HG02973 (cell line): ENCODE measurements around the gene CRACR2B.

ENCODE experiments used
- ATAC-seq: cut with Tn5 transposase; IDR thresholded peaks from one replicate; pipeline ENCODE4 v1.9.1; 2021; ENCODE audit warnings: moderate library complexity; ENCODE audit not compliant: unreplicated experiment

Gene CRACR2B

DNA sequence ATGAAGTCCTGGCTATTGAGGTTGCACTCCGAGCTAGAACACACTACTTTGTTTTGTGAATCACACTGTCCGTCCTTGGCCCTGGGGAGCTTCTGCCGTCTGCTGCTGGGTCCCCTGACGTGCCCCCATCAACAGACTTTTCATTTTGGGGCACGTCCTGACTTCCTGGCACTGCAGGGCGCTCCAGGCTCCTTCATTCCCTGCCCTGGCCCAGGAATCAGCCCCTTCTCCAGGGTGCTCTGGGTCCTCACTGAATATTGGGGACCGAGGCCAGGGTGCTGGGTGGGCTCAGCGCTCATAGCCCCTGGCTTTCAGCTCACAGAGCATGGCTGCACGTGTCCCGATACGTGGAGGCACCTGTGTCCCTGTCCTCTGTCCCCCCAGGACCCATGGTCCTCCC is 37.2 kb downstream of the CRACR2B start:
- no peak for ATAC-seq

DNA sequence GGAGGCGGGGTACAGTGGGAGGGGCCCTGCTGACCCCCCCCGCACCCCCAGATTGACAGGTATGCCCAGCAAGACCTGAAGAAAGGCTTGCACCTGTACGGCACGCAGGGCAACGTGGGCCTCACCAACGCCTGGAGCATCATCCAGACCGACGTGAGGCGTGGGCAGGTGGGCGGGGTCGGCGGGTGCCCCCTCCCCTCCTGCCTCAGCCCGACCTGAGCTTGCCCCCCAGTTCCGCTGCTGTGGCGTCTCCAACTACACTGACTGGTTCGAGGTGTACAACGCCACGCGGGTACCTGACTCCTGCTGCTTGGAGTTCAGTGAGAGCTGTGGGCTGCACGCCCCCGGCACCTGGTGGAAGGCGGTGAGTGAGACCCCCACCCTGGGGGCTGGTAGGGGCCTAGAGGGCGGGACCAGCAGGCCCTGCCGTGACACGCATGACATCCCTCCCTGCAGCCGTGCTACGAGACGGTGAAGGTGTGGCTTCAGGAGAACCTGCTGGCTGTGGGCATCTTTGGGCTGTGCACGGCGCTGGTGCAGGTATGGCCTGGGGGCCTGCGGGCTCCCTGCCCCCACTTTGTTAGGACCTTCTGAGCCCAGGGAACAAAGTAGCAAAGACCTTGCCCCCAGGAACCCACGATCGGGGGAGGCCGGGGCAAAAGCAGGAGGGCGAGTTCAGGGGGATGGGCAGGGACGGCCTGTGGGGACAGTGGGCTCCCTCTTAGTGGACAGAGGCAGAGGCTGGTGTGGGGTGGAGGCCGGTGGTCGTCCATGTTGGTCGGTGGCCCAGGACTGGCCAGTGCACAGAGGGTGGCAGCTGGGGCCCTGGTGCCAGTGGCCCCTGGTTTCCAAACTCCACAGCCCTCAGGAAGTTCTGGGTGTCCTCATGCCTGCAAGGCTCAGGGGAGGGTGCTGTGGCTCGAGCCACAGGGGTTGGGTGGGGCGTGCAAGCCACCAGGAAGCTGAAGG is 38.0 kb downstream of the CRACR2B start:
- no peak for ATAC-seq

- no peak for ATAC-seq
These were observed 38.8 kb downstream of the CRACR2B start for GRCh38 chr11:866481-866880.

DNA sequence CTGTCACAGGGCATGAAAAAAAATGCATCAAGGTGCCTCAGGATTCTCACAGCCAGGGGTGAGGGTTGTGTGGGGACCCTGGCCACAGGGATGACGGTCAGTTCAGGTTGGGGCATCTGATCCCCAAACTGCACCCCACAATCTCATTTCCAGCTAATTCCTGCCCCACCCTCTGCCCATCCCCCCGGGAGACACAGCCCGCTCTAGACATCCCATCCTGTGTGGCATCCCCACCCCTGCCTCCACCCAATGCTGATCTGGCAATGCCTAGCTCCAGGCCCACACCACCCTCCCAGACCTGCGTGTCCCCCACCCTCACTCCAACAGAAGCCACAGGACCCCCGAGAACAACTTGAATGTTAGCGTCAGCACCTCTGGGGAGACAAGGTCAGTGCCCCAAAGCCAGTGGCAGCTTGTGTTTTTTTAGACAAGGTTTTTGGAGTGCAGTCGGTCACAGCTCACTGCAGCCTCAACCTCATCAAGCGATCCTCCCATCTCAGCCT is 40.2 kb downstream of the CRACR2B start:
- ATAC-seq: no peak

GRCh38 chr11:868394-868793 is 40.7 kb downstream of the CRACR2B start:
- no peak for ATAC-seq

DNA sequence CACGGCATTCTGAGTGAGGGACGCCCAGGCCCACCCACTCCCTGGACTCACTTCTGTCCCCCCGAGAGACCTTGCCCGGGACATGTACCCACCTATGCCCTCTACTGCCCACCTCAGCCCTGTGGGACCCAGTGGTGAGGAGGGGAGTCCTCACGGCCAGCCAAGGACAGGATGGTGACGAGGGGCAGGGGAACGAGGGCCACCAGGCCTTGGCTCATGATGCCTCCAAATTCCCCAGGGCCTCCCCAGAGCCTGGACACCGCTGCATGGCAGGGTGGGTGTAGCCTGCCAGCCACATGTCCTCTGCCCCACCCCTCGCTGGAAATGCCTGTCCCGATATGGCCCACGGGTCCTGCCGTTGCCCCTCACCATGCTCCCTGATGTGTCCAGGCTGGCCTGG is 41.1 kb downstream of the CRACR2B start:
- no peak for ATAC-seq

DNA sequence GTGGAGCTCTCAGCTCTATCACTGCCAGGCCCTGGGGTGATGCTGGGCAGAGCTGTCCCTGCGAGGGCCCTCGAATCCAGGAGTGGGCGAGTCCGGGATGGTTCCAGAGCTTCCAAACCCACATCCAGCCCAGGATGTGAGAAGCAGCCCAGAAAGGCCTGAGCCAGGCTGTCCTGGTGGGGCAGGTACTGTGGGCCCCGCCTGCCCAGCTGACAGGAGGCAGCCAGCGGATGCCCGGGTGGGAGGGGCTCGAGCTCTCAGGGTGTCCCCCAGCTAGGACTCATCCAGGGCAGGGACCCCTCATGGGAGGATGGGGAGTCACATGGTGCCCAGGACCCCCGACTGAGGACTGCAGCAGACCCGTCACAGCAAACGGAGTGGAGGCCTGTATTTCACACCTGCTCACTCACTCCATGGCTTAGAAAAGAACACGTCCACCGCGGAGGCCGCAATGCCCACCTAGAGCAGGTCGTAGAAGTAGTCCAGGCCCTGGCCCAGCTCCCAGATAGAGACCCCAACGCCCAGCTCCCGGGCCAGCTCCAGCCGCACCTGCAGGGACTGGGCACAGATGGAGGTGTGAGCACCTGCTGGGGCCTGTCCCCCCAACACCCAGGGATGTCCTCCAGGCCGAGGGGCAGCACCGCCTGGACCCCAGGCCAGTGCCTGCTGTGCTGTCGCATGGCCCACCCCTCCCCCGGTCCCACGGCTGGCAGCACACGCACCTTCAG is 41.8 kb downstream of the CRACR2B start:
- ATAC-seq: no peak

GRCh38 chr11:870127-870413 is 42.4 kb downstream of the CRACR2B start:
- no peak for ATAC-seq

- ATAC-seq: no peak
These were observed 42.7 kb downstream of the CRACR2B start for GRCh38 chr11:870418-870817.

GRCh38 chr11:871472-871871 is 43.8 kb downstream of the CRACR2B start:
- no peak for ATAC-seq

GRCh38 chr11:872799-873198 is 45.1 kb downstream of the CRACR2B start:
- ATAC-seq: no peak

DNA sequence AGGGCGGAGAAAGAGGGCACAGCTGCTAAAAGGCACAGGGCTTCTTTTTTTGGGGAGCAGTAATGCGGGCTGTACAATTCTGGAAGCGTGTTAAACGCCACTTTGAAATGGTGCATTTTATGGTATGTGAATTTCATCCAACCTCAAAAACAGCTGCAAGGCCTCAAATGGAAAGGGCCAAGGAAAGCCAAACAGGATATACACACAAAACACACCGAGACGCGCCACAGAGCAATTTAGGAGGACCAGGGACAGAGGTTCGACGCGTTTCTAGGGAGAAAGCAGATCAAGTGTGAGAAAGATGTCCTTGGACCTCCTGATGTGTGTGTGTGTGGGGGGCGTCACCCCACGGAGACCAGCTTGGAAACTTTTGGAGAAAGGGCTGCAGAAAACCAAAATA is 46.0 kb downstream of the CRACR2B start:
- no peak for ATAC-seq

DNA sequence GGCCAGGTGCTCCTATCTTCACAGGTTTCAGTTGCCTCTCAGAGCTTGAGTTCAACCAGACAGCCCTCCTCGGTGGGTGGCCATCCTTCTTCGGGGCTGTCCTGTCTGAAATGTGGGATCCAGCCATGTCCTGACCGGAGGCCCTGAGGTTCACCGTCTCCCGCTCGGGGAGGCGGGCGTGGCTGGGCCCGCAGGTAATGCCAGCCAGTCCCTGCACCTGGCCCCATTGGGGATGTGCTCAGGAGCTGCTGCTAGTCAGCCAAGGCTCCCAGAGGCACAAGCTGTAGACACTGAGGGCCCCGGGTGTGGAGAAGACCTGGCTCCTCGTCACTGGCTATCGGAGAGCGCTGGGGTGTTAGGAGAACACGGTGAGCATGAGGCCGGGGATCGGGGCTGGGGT is 47.5 kb downstream of the CRACR2B start:
- ATAC-seq: no peak

DNA sequence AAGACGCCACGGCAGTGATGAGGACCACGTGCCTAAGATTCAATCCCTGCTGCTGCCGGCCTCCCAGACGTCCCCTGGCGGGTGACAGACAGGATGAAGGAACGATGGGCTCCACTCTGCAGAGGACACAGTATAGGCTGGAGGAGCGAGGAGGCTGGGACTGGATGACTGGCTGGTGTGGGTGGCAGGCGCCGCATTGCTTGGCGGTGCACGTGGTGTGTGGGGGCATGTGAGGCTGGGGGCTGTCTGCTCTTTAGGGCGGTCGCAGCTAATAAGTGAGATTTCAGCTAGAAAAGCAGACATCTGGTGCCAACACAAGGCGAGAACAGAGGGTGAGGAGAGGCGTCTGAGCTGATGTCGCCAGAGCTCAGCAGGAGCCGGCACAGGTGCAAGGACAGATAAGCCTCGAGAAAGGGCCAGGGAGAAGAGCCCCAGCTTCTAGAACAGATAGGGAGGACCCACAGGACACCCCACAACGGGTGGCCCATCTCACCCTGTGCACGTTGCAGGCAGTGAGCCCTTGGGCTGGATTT is 48.1 kb downstream of the CRACR2B start:
- ATAC-seq: no peak

- no peak for ATAC-seq
These were observed 48.8 kb downstream of the CRACR2B start for GRCh38 chr11:876545-876944.

GRCh38 chr11:877565-877964 is 49.8 kb downstream of the CRACR2B start:
- no peak for ATAC-seq

DNA sequence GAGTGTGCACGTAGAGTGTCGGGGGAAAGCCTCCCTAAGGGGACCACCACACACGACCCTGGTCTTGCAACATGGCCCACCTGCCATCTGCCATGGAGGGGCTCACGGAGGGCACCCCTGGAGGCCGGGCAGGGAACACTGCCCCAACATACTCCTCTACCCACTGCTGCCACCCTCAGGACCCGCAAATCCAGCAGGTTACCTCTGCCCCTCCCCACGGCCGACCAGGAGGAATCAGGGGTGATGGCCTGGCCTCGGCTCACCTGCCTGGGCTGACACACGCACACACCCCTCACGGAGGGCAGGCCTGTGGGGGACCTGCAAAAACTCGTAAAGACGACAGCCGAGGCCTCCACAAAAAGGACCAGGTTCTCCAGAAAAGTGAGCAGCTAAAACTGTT is 52.7 kb downstream of the CRACR2B start:
- no peak for ATAC-seq
